Measurements from ENCODE around the gene SCARF2. TPM values are rescaled to one million over a fixed set of nuclear protein-coding genes. Genes with fewer than 3 reads are reported as not detected.
A peak's percentile ranks its signal among the peaks of the same experiment; 100 is the strongest.

The SCARF2 gene
- total and polyA plus RNA-seq, 2 donors (not counting 1 experiment from before 2014, with no cell fraction given): 0.86 to 1.3 TPM

- ChIA-PET POLR2A (interaction anchor here (1.0 to 2.4 kb wide), 6 partner anchors 23 to 70 kb away, joined by 3 to 13 read pairs (median 9); partner anchors contain the start of genes KLHL22, MED15 and ZNF74), CTCF (interaction anchor here (0.6 to 3.7 kb wide), 13 partner anchors 8 to 48 kb away, joined by 3 to 35 read pairs (median 6); partner anchors contain the start of gene MED15)
- peak overlapping the region in 4 of 5 experiments; percentile 4 to 20 (median 17) for H3K4me3 ChIP-seq (ENCODE audit: control extremely low read depth in 1 of 5, extremely low read depth in 1 of 5, insufficient read depth in 1 of 5, low read depth in 2 of 5, low read length in 4 of 5)
- peaks cover 0 to 19% (median 0%) of the 10 kb centered on the region in 3 donors for H3K9me3 ChIP-seq (ENCODE audit: control extremely low read depth in 1 of 3, control insufficient read depth in 2 of 3, insufficient read depth in 1 of 3, low read length in 2 of 3)
- DNase-seq: peak; percentile 71
- peak; percentile 69 for ATAC-seq (ENCODE audit: low read depth)
- H4K20me1 ChIP-seq (ENCODE audit: control insufficient read depth, insufficient read depth, low read length, poor library complexity, severe bottlenecking): no peaks in the 10 kb centered on the region
- H3K4me3 Mint-ChIP-seq: peak overlapping the region; percentile 80
- WGBS (ENCODE audit: insufficient coverage): 11% methylated on average over 8 of the region's 11 CpGs
- peaks cover 35 to 38% of the 10 kb centered on the region in 2 donors for H3K4me1 ChIP-seq (ENCODE audit: control insufficient read depth in 2 of 2, insufficient read depth in 2 of 2, low read length in 2 of 2)
- peak overlapping the region; percentile 71 for H3K4me2 ChIP-seq (replicated peaks; ENCODE audit: low read depth, low read length, poor library complexity, severe bottlenecking)
- TF ChIP-seq EZH2 (IDR thresholded peaks at IDR 0.05; ENCODE audit: borderline replicate concordance, insufficient read depth, low read depth, low read length, poor library complexity, severe bottlenecking) (no peak), CTCF (IDR thresholded peaks at IDR 0.05) (no peak)
- H3K27ac ChIP-seq (ENCODE audit: low read length in 2 of 2): peak overlapping the region; percentile 87 to 89
- no peaks in the 10 kb centered on the region for H3K9me3 Mint-ChIP-seq (ENCODE audit: insufficient read depth)
- peak overlapping the region; percentile 100 for H3K27ac Mint-ChIP-seq
- peaks cover 50% of the 10 kb centered on the region for H3K4me1 Mint-ChIP-seq
- H3K36me3 ChIP-seq (replicated peaks in 1 of 2; ENCODE audit: control extremely low read depth in 1 of 2, control insufficient read depth in 1 of 2, extremely low read depth in 1 of 2, insufficient read depth in 2 of 2, low read length in 1 of 2): peaks cover 0 to 18% of the 10 kb centered on the region in 2 experiments
- no peaks in the 10 kb centered on the region for H3K27me3 Mint-ChIP-seq
- peak overlapping the region; percentile 70 for H2AFZ ChIP-seq (ENCODE audit: insufficient read depth, low read depth, low read length, poor library complexity, severe bottlenecking)
- intact Hi-C loops (cut with micrococcal nuclease): loop anchor here (1.0 kb wide), 1 partner anchor 31 kb away; the partner anchor contains the start of gene KLHL22
- no peaks in the 10 kb centered on the region for H3K27me3 ChIP-seq (replicated peaks in 1 of 4; ENCODE audit: control extremely low read depth in 1 of 4, control insufficient read depth in 3 of 4, insufficient read depth in 4 of 4, low read length in 3 of 4)
- H3K9ac ChIP-seq (ENCODE audit: low read length): peak overlapping the region; percentile 45
- peaks cover 17% of the 10 kb centered on the region for H3K79me2 ChIP-seq (ENCODE audit: control insufficient read depth, insufficient read depth, low read length)
Measured at GRCh38 chr22:20464096-20464614, 26.5 kb upstream of the SCARF2 start.

Measured in B cell (primary cell).